GM19395 (cell line): ENCODE results near the gene CROCC2.

Source experiments
- ATAC-seq: cut with Tn5 transposase; IDR thresholded peaks from one replicate; pipeline ENCODE4 v1.9.1; 2021; ENCODE audit warnings: mild to moderate bottlenecking, moderate library complexity; ENCODE audit not compliant: unreplicated experiment

CROCC2 gene

DNA sequence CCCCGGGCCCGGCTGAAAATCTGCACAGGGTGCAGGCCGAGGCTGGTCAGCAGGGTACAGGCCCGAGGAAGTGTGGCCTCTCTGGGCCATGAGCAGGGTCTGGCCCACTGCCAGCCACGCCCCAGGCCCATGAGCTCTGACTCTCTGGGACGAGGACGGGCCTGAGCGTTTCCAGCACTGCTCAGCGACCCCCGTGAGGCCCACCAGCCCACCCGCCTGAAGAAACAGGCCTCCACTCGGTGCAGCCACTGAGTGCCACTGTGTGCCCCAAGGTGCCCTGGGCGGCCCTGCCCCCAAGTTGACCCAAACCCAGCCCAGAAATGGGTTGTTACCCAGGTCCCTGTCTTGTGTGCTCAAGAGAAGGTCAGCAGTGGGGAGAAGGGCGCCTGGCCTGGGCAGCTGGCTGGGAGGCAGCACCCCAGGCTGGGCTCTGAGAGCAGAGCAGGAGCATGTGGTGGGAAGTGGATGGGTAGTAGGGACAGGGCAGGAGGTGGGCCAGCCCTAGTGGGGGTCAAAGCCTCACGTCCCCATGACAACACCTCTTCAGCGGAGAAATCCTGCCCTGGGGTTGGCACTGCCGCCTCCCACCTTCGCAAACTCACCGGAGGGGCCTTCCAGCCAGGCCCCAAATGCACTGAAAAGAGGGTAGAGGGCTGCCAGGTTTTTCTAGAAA is 90.2 kb downstream of the CROCC2 start:
- ATAC-seq, result no peak

GRCh38 chr2:240996834-240997140 is 90.7 kb downstream of the CROCC2 start:
- ATAC-seq, result no peak

GRCh38 chr2:240997141-240997855 is 91.2 kb downstream of the CROCC2 start:
- no peak for ATAC-seq

DNA sequence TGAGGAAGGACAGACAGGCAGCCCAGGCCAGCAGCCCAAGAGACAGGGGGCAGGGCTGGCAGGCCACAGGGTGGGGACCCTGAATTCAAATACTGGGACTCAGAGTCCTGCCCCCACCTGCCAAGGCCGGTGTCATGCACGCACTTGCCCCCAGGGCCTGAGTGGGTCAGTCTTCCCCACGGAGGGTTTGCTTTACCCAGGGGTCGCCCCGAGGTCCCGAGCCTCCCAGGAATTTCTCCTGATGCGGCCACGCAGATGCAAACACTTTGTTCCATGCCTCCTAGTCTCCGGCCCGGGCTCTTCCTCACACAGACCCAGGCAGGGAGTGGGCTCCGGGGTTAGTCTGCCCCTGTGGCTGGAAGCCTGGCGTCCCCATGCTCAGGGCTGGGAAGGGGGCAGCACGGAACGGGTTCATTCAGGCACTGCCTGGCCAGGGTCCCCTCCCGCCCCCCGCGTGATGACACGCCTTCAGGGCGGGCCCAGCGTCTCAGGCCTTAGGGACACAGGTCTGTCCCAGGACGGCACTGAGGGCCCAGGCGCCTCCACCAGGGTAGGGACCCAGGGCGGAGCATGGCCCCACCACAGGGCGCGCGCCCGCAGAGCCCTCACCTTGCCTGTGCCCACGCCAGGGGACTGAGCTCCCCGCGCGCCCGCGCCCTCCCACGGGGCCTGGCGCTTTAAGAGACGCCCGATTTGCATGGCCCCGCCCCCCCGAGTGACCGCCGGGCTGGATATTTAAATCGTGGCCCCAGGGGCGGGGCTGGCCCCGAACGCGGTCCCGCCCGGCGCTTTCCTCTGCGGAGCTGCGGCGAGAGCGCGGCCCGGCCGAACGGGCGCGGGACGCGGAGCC is 91.9 kb downstream of the CROCC2 start, which contains the start of gene SNED1:
Gene SNED1, plus strand, starts transcription at position 763 of the 850 bp plus-strand sequence. CDS start 220 bp downstream, outside the sequence.
- ATAC-seq, result no peak

GRCh38 chr2:240998706-240998994 is 92.5 kb downstream of the CROCC2 start:
- ATAC-seq, result no peak

- no peak for ATAC-seq
Observed at GRCh38 chr2:240998995-240999791, 93.1 kb downstream of the CROCC2 start.

DNA sequence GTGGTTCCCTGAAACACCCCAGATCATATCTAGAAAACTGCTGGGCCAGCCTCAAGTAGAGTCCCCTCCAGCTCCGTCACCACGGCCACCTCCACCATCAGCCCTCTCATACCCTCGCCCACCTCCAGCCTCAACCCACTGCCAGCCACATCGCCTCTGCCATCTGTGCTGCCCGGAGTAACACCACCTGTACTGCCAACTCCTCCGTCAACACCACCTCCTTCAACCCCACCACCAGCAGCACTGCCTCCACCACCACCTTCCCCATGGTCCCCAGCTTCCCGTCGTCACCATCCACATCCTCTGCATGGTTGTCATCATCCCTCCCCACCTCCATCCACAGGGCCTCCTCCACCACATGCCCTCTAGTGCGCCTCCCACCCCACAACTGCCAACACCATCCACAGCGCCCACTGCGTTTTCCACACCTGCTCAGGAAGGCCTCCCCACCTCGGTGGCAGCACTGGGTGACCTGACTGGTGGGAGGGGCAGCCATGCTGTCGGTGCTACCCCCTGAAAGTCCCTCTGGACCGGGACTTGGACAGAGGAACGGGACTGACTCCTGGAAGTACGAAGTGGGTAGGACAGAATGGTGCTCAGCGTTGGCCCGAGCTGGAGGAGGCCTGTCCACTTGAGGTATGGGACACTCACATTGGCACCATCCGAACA is 93.9 kb downstream of the CROCC2 start:
- ATAC-seq, result no peak

- ATAC-seq, result no peak
Observed at GRCh38 chr2:241000831-241001321, 94.7 kb downstream of the CROCC2 start.

DNA sequence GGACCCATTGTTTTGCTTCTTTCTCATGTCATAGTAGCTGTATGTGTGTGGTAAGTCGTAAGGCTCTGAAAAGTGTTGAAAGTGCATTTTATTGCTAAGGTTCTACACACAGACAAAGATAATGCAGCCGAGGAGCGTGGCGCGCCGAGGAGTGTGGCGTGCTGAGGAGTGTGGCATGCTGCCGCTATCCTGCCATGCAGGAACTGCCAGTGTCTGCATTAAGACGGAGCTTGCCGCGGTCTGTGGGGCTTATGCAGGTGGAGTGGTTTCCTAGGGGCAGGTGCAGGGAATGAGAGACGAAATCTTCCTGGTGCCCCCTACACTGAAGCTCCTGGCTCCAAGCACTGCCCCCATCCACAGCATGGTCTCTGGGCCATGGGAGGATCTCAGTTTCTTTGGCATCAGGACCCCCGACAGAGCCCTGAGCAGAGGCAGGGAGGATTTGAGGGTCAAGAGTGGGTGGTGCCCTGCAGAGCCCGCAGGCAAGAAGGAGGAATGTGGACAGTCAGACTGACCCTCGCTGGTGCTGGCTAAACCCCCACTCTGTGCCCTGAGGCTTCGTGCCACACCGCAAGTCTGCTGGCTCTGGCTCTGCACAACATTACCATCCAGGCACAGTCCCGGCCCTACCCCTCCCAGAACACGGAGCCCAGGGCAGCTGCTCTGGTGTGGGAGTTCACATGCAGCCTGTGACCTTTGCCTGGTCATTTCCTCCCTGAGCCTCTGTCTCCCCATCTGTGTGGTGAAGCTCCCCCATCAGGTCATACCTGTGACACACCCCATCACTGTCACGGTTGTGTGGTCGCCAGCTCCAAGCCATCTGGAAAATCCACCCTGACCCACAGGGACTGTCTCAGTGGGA is 95.5 kb downstream of the CROCC2 start:
- no peak for ATAC-seq

GRCh38 chr2:241002275-241003046 is 96.3 kb downstream of the CROCC2 start:
- ATAC-seq, result no peak

DNA sequence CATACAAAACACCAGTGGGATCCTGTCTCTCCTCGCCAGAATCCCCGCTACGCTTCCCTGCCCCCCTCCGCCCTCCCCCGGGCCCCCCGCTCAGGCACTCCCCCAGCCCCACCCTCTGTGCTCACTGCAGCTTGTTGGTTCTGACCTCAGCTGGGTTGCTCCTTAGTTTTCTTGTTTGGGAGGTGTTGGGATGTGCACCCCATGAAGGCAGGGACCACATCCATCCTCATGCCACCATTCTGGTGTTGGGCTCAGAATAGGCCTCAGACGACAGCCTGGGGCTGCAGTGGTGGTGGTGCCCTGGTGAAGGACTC is 96.9 kb downstream of the CROCC2 start:
- no peak for ATAC-seq

GRCh38 chr2:241003369-241003768 is 97.2 kb downstream of the CROCC2 start:
- no peak for ATAC-seq

DNA sequence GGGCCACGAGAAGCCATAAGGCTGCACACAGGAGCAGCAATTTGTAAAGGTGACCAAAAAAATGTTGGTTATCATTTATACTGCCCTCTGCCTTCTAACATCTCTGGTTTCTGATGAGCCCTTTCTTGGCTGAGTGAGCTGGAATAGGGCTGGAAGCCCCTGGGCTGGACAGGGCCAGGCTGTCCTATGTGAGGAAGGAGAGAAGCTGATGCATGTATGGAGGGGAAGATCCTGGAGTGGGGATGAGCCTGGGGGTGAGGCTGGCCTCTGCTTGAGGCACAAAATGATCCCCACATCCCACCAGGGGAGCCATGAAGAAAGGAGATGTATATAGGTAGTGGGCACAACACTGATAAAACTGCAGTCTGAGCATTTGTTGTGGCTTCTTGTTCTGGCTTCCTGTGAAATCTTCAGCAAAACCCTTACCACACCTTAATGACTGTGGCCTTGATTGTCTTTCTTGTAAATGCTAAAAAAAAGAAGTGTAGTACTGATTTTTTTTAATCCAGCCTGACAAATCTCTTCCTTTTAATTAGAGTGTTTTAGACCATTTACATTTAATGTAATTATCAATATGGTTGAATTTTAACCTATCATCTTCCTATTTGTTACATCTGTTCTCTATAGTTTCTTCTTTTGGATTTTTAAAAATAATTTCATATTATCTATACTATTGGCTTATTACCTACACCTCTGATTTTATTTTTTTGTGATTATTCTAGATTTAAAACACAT is 97.9 kb downstream of the CROCC2 start:
- no peak for ATAC-seq

DNA sequence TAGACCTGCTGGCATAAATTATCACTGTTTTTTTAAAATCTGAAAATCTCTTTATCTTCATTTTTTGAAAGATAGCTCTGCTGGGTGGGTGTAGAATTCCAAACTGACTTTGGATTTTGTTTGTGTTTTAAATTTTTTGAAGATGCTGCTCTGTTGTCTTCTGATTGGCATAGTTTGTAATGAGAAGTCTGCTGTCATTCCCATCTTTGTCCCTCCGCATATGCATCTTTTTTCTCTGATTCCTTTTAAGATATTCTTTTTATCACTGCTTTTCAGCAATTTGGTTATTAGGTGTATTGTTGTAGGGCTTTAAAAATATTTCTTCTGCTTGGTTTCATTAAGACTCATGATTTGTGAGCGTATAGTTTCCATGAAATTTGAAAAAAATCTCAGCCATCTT is 99.4 kb downstream of the CROCC2 start:
- no peak for ATAC-seq

- no peak for ATAC-seq
Observed at GRCh38 chr2:241006412-241006811, 100.3 kb downstream of the CROCC2 start.

GRCh38 chr2:241007111-241007510 is 101.0 kb downstream of the CROCC2 start:
- no peak for ATAC-seq

GRCh38 chr2:241007880-241008710 is 102.0 kb downstream of the CROCC2 start:
- ATAC-seq, result no peak
